ENCODE measurements around the gene ELN.

The ELN gene

GRCh38 chr7:74026406-74026902, 1.5 kb upstream of the ELN start:
- no peak for DNase-seq

GRCh38 chr7:74026903-74027682, 880 bp upstream of the ELN start:
- DNase-seq = no peak

GRCh38 chr7:74028321-74028838, 407 bp downstream of the ELN start:
- DNase-seq = no peak

GRCh38 chr7:74029089-74029785, 1.3 kb downstream of the ELN start:
- no peak for DNase-seq

- no peak for DNase-seq
Observed at GRCh38 chr7:74029991-74030415, 2.0 kb downstream of the ELN start.

- no peak for DNase-seq
Observed at GRCh38 chr7:74030861-74031260, 2.9 kb downstream of the ELN start.

GRCh38 chr7:74031403-74032190, 3.6 kb downstream of the ELN start:
- no peak for DNase-seq

GRCh38 chr7:74032191-74032490, 4.2 kb downstream of the ELN start:
- no peak for DNase-seq

- DNase-seq = no peak
Observed at GRCh38 chr7:74032624-74033371, 4.8 kb downstream of the ELN start.

- DNase-seq = no peak
Observed at GRCh38 chr7:74033372-74034311, 5.7 kb downstream of the ELN start.

GRCh38 chr7:74037609-74038008, 9.6 kb downstream of the ELN start:
- no peak for DNase-seq

GRCh38 chr7:74038194-74038961, 10.4 kb downstream of the ELN start:
- DNase-seq = no peak

- DNase-seq = no peak
Observed at GRCh38 chr7:74039337-74039736, 11.4 kb downstream of the ELN start.

GRCh38 chr7:74040101-74040790, 12.3 kb downstream of the ELN start:
- DNase-seq = no peak

- no peak for DNase-seq
Observed at GRCh38 chr7:74040791-74041520, 13.0 kb downstream of the ELN start.

- no peak for DNase-seq
Observed at GRCh38 chr7:74042746-74043522, 15.0 kb downstream of the ELN start.

GRCh38 chr7:74043523-74043951, 15.6 kb downstream of the ELN start:
- DNase-seq = no peak
